Astrocyte (in vitro differentiated cells and primary cell): Measurements from ENCODE around the gene CROCC2.

Source experiments
- EZH2 ChIP-seq: IDR thresholded peaks from 2 replicates; pipeline ENCODE4 v1.6.1; 2012; ENCODE audit warnings: mild to moderate bottlenecking, low read length, inconsistent platforms; ENCODE audit not compliant: insufficient read depth
- TF ChIP-seq, protein P1 (sequence below): IDR thresholded peaks from 2 replicates; pipeline ENCODE4 v1.5.1; 2011; ENCODE audit warnings: low read depth, mild to moderate bottlenecking, inconsistent platforms, low read length, moderate library complexity; ENCODE audit not compliant: insufficient read depth

DNA sequence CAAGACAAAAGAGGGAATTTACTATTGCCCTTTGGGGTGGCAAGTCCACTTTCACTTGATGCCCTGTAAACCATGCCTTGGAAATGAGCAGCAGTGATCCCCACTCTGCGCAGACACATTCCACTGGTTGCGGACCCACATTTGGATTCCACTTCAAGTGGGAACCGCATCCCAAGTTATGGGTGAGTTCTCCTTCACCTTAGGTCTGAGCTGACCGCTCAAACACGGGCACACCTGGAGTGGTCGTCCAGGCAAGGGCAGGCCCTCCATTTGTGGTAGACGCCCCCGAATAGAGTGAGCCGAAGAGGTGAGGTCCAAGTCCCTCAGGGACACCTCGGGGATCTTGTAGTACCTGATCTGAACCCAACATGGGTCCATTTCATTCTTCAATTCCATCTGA lies 47.3 kb upstream of the CROCC2 start:
- TF ChIP-seq, protein P1, sequence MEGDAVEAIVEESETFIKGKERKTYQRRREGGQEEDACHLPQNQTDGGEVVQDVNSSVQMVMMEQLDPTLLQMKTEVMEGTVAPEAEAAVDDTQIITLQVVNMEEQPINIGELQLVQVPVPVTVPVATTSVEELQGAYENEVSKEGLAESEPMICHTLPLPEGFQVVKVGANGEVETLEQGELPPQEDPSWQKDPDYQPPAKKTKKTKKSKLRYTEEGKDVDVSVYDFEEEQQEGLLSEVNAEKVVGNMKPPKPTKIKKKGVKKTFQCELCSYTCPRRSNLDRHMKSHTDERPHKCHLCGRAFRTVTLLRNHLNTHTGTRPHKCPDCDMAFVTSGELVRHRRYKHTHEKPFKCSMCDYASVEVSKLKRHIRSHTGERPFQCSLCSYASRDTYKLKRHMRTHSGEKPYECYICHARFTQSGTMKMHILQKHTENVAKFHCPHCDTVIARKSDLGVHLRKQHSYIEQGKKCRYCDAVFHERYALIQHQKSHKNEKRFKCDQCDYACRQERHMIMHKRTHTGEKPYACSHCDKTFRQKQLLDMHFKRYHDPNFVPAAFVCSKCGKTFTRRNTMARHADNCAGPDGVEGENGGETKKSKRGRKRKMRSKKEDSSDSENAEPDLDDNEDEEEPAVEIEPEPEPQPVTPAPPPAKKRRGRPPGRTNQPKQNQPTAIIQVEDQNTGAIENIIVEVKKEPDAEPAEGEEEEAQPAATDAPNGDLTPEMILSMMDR: no peak
- no peak for TF ChIP-seq EZH2
